HG03045 (cell line): ENCODE data around the gene SART1.

Experiments
- ATAC-seq: cut with Tn5 transposase; IDR thresholded peaks from one replicate; pipeline ENCODE4 v1.9.1; 2021; ENCODE audit warnings: mild to moderate bottlenecking, moderate library complexity; ENCODE audit not compliant: unreplicated experiment

Gene SART1

GRCh38 chr11:65965986-65966762 lies 4.6 kb downstream of the SART1 start:
- ATAC-seq = no peak

GRCh38 chr11:65967329-65967934 lies 5.9 kb downstream of the SART1 start:
- ATAC-seq = no peak

- ATAC-seq = no peak
Measured at GRCh38 chr11:65968600-65969482, 7.3 kb downstream of the SART1 start.

GRCh38 chr11:65972116-65972515 lies 10.6 kb downstream of the SART1 start:
- no peak for ATAC-seq

- no peak for ATAC-seq
Measured at GRCh38 chr11:65973439-65974110, 12.0 kb downstream of the SART1 start.

GRCh38 chr11:65975771-65976170 lies 14.2 kb downstream of the SART1 start:
- no peak for ATAC-seq

- ATAC-seq = no peak
Measured at GRCh38 chr11:65976216-65977176, 15.0 kb downstream of the SART1 start.

GRCh38 chr11:65977621-65978390 lies 16.3 kb downstream of the SART1 start:
- no peak for ATAC-seq

- ATAC-seq = no peak
Measured at GRCh38 chr11:65978391-65979238, 17.1 kb downstream of the SART1 start.

- ATAC-seq = no peak
Measured at GRCh38 chr11:65979261-65979759, 17.8 kb downstream of the SART1 start.

- no peak for ATAC-seq
Measured at GRCh38 chr11:65981101-65981740, 19.7 kb downstream of the SART1 start.

- ATAC-seq = no peak
Measured at GRCh38 chr11:65981972-65982823, 20.7 kb downstream of the SART1 start.

- no peak for ATAC-seq
Measured at GRCh38 chr11:65982824-65983588, 21.5 kb downstream of the SART1 start.

GRCh38 chr11:65983589-65983987 lies 22.1 kb downstream of the SART1 start:
- no peak for ATAC-seq

- ATAC-seq = no peak
Measured at GRCh38 chr11:65987336-65987735, 25.8 kb downstream of the SART1 start.
